WI38 (cell line): ENCODE results near the gene RGS19.
A peak's percentile ranks its signal among the peaks of the same experiment; 100 is the strongest.

ENCODE experiments used
- H3K4me3 ChIP-seq: 2 replicates; pipeline ENCODE4 v1.5.1; 2011; ENCODE audit warnings: low read depth, mild to moderate bottlenecking, control low read depth, low read length
- CTCF ChIP-seq: IDR thresholded peaks from 2 replicates; pipeline ENCODE4 v1.5.1; 2012; ENCODE audit warnings: low read depth, mild to moderate bottlenecking, control low read depth, low read length

RGS19 gene

GRCh38 chr20:64045346-64046011, 33.8 kb downstream of the RGS19 start:
- no peak overlapping the region for H3K4me3 ChIP-seq
- no peak for TF ChIP-seq CTCF

GRCh38 chr20:64044484-64045247, 34.7 kb downstream of the RGS19 start:
- TF ChIP-seq CTCF: no peak
- H3K4me3 ChIP-seq: no peak overlapping the region

GRCh38 chr20:64043768-64044167, 35.5 kb downstream of the RGS19 start:
- no peak for TF ChIP-seq CTCF
- no peak overlapping the region for H3K4me3 ChIP-seq

GRCh38 chr20:64042054-64042781, 37.1 kb downstream of the RGS19 start:
- H3K4me3 ChIP-seq: peak overlapping the region; percentile 39
- TF ChIP-seq CTCF: no peak

GRCh38 chr20:64041781-64042053, 37.6 kb downstream of the RGS19 start:
- no peak for TF ChIP-seq CTCF
- H3K4me3 ChIP-seq: no peak overlapping the region

- TF ChIP-seq CTCF: no peak
- no peak overlapping the region for H3K4me3 ChIP-seq
These were observed 38.1 kb downstream of the RGS19 start for GRCh38 chr20:64041040-64041780.
